Measurements from ENCODE around the gene PIGN.
A peak's percentile ranks its signal among the peaks of the same experiment; 100 is the strongest.
"Not testable (repeated sequence)": the region's sequence is repeated elsewhere in the genome, so short reads cannot be mapped to it uniquely, and the experiment has no call there.

PIGN gene

GRCh38 chr18:62177271-62177670, 9.6 kb downstream of the PIGN start:
- DNase-seq = no peak

GRCh38 chr18:62175521-62175920, 11.3 kb downstream of the PIGN start:
- DNase-seq = no peak

- DNase-seq = no peak
These were observed 14.6 kb downstream of the PIGN start for GRCh38 chr18:62172298-62172697.

GRCh38 chr18:62170857-62171256, 16.0 kb downstream of the PIGN start:
- no peak for DNase-seq

GRCh38 chr18:62166524-62166923, 20.3 kb downstream of the PIGN start:
- not testable (repeated sequence) for DNase-seq

GRCh38 chr18:62165583-62165982, 21.3 kb downstream of the PIGN start:
- DNase-seq = no peak

GRCh38 chr18:62164855-62165487, 21.9 kb downstream of the PIGN start:
- no peak for DNase-seq

- no peak for DNase-seq
These were observed 22.5 kb downstream of the PIGN start for GRCh38 chr18:62164310-62164709.

GRCh38 chr18:62157843-62158242, 29.0 kb downstream of the PIGN start:
- no peak for DNase-seq

GRCh38 chr18:62152844-62153243, 34.0 kb downstream of the PIGN start:
- DNase-seq = peak; percentile 67

- no peak for DNase-seq
These were observed 35.6 kb downstream of the PIGN start for GRCh38 chr18:62151068-62151771.

- no peak for DNase-seq
These were observed 42.5 kb downstream of the PIGN start for GRCh38 chr18:62144338-62144737.

- no peak for DNase-seq
These were observed 46.6 kb downstream of the PIGN start for GRCh38 chr18:62140259-62140658.

GRCh38 chr18:62138461-62139235, 48.2 kb downstream of the PIGN start:
- DNase-seq = no peak

- peak; percentile 38 for DNase-seq
These were observed 55.5 kb downstream of the PIGN start for GRCh38 chr18:62131301-62131909.

GRCh38 chr18:62128157-62128556, 58.7 kb downstream of the PIGN start:
- DNase-seq = no peak

GRCh38 chr18:62126737-62127136, 60.1 kb downstream of the PIGN start:
- no peak for DNase-seq

- no peak for DNase-seq
These were observed 61.2 kb downstream of the PIGN start for GRCh38 chr18:62125702-62126101.

- DNase-seq = no peak
These were observed 64.5 kb downstream of the PIGN start for GRCh38 chr18:62122330-62122729.

- no peak for DNase-seq
These were observed 67.0 kb downstream of the PIGN start for GRCh38 chr18:62119884-62120283.

GRCh38 chr18:62118328-62118727, 68.5 kb downstream of the PIGN start:
- DNase-seq = no peak

GRCh38 chr18:62109676-62110075, 77.2 kb downstream of the PIGN start:
- no peak for DNase-seq

- peak; percentile 32 for DNase-seq
These were observed 79.0 kb downstream of the PIGN start for GRCh38 chr18:62107881-62108280.

- no peak for DNase-seq
These were observed 80.6 kb downstream of the PIGN start for GRCh38 chr18:62106271-62106670.

Measured in MV-4-11 (cell line).